ENCODE results near the gene QPCT.

DNA sequence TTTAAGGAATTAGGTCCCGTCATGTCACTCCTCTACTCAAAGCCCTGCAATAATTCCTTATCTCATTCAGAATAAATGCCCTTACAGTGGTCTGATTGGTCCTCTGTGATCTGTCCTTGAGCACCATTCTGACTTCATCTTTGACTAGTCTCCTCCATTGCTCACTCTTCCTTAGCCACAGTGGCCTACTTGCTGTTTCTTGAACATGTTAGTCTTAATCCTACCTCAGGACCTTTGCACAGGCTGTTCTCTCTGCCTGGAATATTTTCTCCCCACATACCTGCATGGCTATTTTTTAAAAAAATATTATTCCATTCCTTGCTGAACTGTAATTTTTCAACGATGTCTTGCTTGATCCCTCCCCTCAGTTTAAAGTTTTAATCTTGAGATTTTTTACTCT, 48.0 kb downstream of the QPCT start:
- TF ChIP-seq PRRX2 (CRISPR knock-in tag; IDR thresholded peaks at IDR 0.05) (no peak), SMAD3 (CRISPR knock-in tag; IDR thresholded peaks at IDR 0.05; ENCODE audit: borderline replicate concordance) (no peak), NFYB (CRISPR knock-in tag; conservative IDR thresholded peaks at IDR 0.05; ENCODE audit: low read depth) (no peak), ELF4 (CRISPR knock-in tag; IDR thresholded peaks at IDR 0.05; ENCODE audit: low read depth) (no peak)
- TF ChIP-seq, protein P1, sequence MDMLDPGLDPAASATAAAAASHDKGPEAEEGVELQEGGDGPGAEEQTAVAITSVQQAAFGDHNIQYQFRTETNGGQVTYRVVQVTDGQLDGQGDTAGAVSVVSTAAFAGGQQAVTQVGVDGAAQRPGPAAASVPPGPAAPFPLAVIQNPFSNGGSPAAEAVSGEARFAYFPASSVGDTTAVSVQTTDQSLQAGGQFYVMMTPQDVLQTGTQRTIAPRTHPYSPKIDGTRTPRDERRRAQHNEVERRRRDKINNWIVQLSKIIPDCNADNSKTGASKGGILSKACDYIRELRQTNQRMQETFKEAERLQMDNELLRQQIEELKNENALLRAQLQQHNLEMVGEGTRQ (CRISPR knock-in tag; IDR thresholded peaks at IDR 0.05), result no peak
- TF ChIP-seq, protein P2, sequence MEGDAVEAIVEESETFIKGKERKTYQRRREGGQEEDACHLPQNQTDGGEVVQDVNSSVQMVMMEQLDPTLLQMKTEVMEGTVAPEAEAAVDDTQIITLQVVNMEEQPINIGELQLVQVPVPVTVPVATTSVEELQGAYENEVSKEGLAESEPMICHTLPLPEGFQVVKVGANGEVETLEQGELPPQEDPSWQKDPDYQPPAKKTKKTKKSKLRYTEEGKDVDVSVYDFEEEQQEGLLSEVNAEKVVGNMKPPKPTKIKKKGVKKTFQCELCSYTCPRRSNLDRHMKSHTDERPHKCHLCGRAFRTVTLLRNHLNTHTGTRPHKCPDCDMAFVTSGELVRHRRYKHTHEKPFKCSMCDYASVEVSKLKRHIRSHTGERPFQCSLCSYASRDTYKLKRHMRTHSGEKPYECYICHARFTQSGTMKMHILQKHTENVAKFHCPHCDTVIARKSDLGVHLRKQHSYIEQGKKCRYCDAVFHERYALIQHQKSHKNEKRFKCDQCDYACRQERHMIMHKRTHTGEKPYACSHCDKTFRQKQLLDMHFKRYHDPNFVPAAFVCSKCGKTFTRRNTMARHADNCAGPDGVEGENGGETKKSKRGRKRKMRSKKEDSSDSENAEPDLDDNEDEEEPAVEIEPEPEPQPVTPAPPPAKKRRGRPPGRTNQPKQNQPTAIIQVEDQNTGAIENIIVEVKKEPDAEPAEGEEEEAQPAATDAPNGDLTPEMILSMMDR (IDR thresholded peaks at IDR 0.05), result no peak
